ENCODE data around the gene MT1A. TPM values are rescaled to one million over a fixed set of nuclear protein-coding genes. Genes with fewer than 3 reads are reported as not detected.
A peak's percentile ranks its signal among the peaks of the same experiment; 100 is the strongest.

Gene MT1A
- polyA plus RNA-seq, 1 donor (not counting 4 experiments of a cell fraction or from before 2014, with no cell fraction given), result not detected

DNA sequence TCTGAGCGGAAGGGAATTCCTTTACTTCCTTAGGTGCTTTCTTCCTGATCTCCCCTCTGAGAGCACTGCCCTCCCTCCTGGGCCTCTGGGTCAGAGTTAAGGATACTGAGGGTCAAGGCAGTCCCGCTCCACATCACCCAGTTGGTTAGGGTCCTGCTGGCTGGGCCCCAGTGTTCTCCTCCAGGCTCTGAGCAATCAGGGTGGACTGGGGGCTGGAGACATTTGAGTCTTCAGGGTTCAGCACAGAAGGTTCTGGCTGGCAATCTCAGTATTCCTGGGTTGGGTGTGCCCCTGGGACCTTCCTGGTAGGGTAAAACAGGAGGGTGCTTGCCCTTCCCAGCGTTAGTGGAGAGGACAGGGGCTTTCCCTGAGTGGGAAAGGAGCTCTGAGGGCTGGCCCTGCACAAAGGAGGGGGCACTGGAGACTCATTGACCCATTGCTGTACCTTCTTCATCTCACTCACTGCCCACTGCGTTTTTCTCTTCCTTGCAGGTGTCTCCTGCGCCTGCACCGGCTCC, 5.6 kb upstream of the MT1A start:
- H2AFZ ChIP-seq (ENCODE audit: control insufficient read depth, low read length), result no peak overlapping the region
- H3K9me1 ChIP-seq (ENCODE audit: control insufficient read depth, extremely low read depth, insufficient read depth, low read length), result no peaks in the 10 kb centered on the region
- peaks cover 3% of the 10 kb centered on the region for H4K20me1 ChIP-seq (ENCODE audit: control insufficient read depth, extremely low read depth, insufficient read depth, low read length)
- dilution Hi-C loops (cut with MboI; ENCODE audit: extremely low pct_ligation_motif_present, low sequenced_read_pairs), result no loop called here
- no peaks in the 10 kb centered on the region for H3K9me3 ChIP-seq (ENCODE audit: control insufficient read depth, low read depth, low read length)
- no peak overlapping the region for H3K27ac ChIP-seq (ENCODE audit: control insufficient read depth, insufficient read depth, low read length)
- H3K4me2 ChIP-seq (ENCODE audit: control insufficient read depth, extremely low read depth, insufficient read depth, low read depth, low read length), result no peak overlapping the region
- peaks cover 46% of the 10 kb centered on the region for H3K27me3 ChIP-seq (ENCODE audit: control insufficient read depth, extremely low read depth, insufficient read depth, low read length)
- no peaks in the 10 kb centered on the region for H3K36me3 ChIP-seq (ENCODE audit: control insufficient read depth in 2 of 2, extremely low read depth in 1 of 2, insufficient read depth in 2 of 2, low read length in 2 of 2)
- FAIRE-seq (no peak), DNase-seq (ENCODE audit: low read depth, low spot score) (no peak)
- no peak overlapping the region for H3K4me3 ChIP-seq (ENCODE audit: control insufficient read depth in 2 of 3, extremely low read depth in 1 of 3, insufficient read depth in 2 of 3, low read depth in 1 of 3, low read length in 3 of 3)
- no peaks in the 10 kb centered on the region for H3K79me2 ChIP-seq (ENCODE audit: control insufficient read depth, insufficient read depth, low read length)
- TF ChIP-seq EZH2 (IDR thresholded peaks at IDR 0.05; ENCODE audit: low read length) (peak; percentile 49), CTCF (optimal IDR thresholded peaks at IDR 0.05 in 1 of 3, IDR thresholded peaks at IDR 0.05 in 1 of 3, conservative IDR thresholded peaks at IDR 0.05 in 1 of 3; ENCODE audit: extremely low read depth in 1 of 3, insufficient read depth in 2 of 3, low read length in 3 of 3) (no peak)
- peaks cover 4% of the 10 kb centered on the region for H3K4me1 ChIP-seq (ENCODE audit: control insufficient read depth, extremely low read depth, insufficient read depth, low read length)
- H3K9ac ChIP-seq (ENCODE audit: control insufficient read depth, extremely low read depth, insufficient read depth, low read length), result no peak overlapping the region

- Histone ChIP-seq H3K27ac (ENCODE audit: control insufficient read depth, insufficient read depth, low read length) (no peak overlapping the region), H2AFZ (ENCODE audit: control insufficient read depth, low read length) (no peak overlapping the region), H3K4me1 (ENCODE audit: control insufficient read depth, extremely low read depth, insufficient read depth, low read length) (peaks cover 4% of the 10 kb centered on the region), H3K27me3 (ENCODE audit: control insufficient read depth, extremely low read depth, insufficient read depth, low read length) (peaks cover 52% of the 10 kb centered on the region), H4K20me1 (ENCODE audit: control insufficient read depth, extremely low read depth, insufficient read depth, low read length) (peaks cover 1% of the 10 kb centered on the region), H3K4me3 (ENCODE audit: control insufficient read depth in 2 of 3, extremely low read depth in 1 of 3, insufficient read depth in 2 of 3, low read depth in 1 of 3, low read length in 3 of 3) (no peak overlapping the region), H3K9me1 (ENCODE audit: control insufficient read depth, extremely low read depth, insufficient read depth, low read length) (no peaks in the 10 kb centered on the region), H3K79me2 (ENCODE audit: control insufficient read depth, insufficient read depth, low read length) (no peaks in the 10 kb centered on the region), H3K9me3 (ENCODE audit: control insufficient read depth, low read depth, low read length) (no peaks in the 10 kb centered on the region), H3K9ac (ENCODE audit: control insufficient read depth, extremely low read depth, insufficient read depth, low read length) (no peak overlapping the region), H3K4me2 (ENCODE audit: control insufficient read depth, extremely low read depth, insufficient read depth, low read depth, low read length) (no peak overlapping the region), H3K36me3 (ENCODE audit: control insufficient read depth in 2 of 2, extremely low read depth in 1 of 2, insufficient read depth in 2 of 2, low read length in 2 of 2) (no peaks in the 10 kb centered on the region)
- DNase-seq (ENCODE audit: low read depth, low spot score) (no peak), FAIRE-seq (no peak)
- peak; percentile 17 for TF ChIP-seq EZH2 (IDR thresholded peaks at IDR 0.05; ENCODE audit: low read length)
- no peak for TF ChIP-seq CTCF (optimal IDR thresholded peaks at IDR 0.05 in 1 of 3, IDR thresholded peaks at IDR 0.05 in 1 of 3, conservative IDR thresholded peaks at IDR 0.05 in 1 of 3; ENCODE audit: extremely low read depth in 1 of 3, insufficient read depth in 2 of 3, low read length in 3 of 3)
- dilution Hi-C loops (cut with MboI; ENCODE audit: extremely low pct_ligation_motif_present, low sequenced_read_pairs), result no loop called here
These were observed 4.9 kb upstream of the MT1A start for GRCh38 chr16:56633535-56633934.

All from keratinocyte (primary cell).